Lung (tissue), 12 donors: Measurements from ENCODE around the gene SPTB. TPM values are rescaled to one million over a fixed set of nuclear protein-coding genes. Genes with fewer than 3 reads are reported as not detected.

Experiments used
- ATAC-seq: fragments of 200-7000 bp; cut with Tn5 transposase; one replicate; pipeline ENCODE4 v1.9.1; 2020; ENCODE audit warnings: moderate number of reproducible peaks; ENCODE audit not compliant: insufficient read depth, low FRiP score
- DNase-seq, 3 donors: peaks; one replicate each; pipeline ENCODE4 v3.0.0-alpha.2; 2013 to 2017
- H3K27ac ChIP-seq, 2 donors: one replicate each; pipeline ENCODE4 v1.5.1; 2013; ENCODE audit warnings: mild to moderate bottlenecking in 2 of 2, moderate library complexity in 2 of 2, control low read depth in 1 of 2, inconsistent platforms in 1 of 2, low read depth in 1 of 2, low read length in 1 of 2
- H3K27me3 ChIP-seq, 3 donors: one replicate each; pipeline ENCODE4 v1.5.1; 2013; ENCODE audit warnings: low read length in 2 of 3; ENCODE audit not compliant: control insufficient read depth in 3 of 3, insufficient read depth in 3 of 3
- H3K36me3 ChIP-seq, 4 donors: one replicate each; pipeline ENCODE4 v1.5.1; 2013; ENCODE audit warnings: low read length in 4 of 4, mild to moderate bottlenecking in 1 of 4, moderate library complexity in 1 of 4; ENCODE audit not compliant: control insufficient read depth in 4 of 4, insufficient read depth in 4 of 4
- H3K4me1 ChIP-seq, 5 donors: one replicate each; pipeline ENCODE4 v1.5.1; 2013; ENCODE audit warnings: low read length in 5 of 5, mild to moderate bottlenecking in 2 of 5, moderate library complexity in 1 of 5; ENCODE audit not compliant: control insufficient read depth in 5 of 5, insufficient read depth in 5 of 5
- H3K4me3 ChIP-seq: one replicate; pipeline ENCODE4 v1.5.1; 2013; ENCODE audit warnings: mild to moderate bottlenecking, control low read depth, moderate library complexity
- H3K9ac ChIP-seq, 2 donors: one replicate each; pipeline ENCODE4 v1.5.1; 2013; ENCODE audit warnings: low read length in 2 of 2, control low read depth in 1 of 2; ENCODE audit not compliant: insufficient read depth in 1 of 2
- H3K9me3 ChIP-seq, 4 donors: one replicate each; pipeline ENCODE4 v1.5.1; 2013; ENCODE audit warnings: low read length in 3 of 4, mild to moderate bottlenecking in 1 of 4, moderate library complexity in 1 of 4; ENCODE audit not compliant: control insufficient read depth in 4 of 4, insufficient read depth in 3 of 4
- WGBS, 2 donors: extraction: QIAGEN DNeasy Blood & Tissue Kit; methylation state at CpG; one replicate each; pipeline ENCODE4 v1.1.7; 2013; 5-methylcytosine and 5-hydroxymethylcytosine counted together
- polyA plus RNA-seq, 2 donors: library from polyadenylated mRNA; stranded (reverse); fragments of 200-250 nt; gene quantifications; one replicate each; pipeline ENCODE4 v1.2.1, GENCODE V29; 2013
- total RNA-seq, 2 donors: library from RNA; depleted of rRNA in 1 of 2; stranded (reverse); fragments of >200 nt in 1 of 2; gene quantifications; one replicate each; pipeline ENCODE4 v1.2.1, GENCODE V29; 2014 to 2021
- TF ChIP-seq, protein P1 (sequence below): IDR thresholded peaks from 2 replicates; pipeline ENCODE4 v1.5.1; 2012; ENCODE audit warnings: mild to moderate bottlenecking; ENCODE audit errors: control extremely low read depth, extremely low read depth
- donor health status: control.
- donor health status: control.
- donor health status: Bipolar disorder and iron deficiency.
- donor health status: healthy.
- donor health status: DM: yes; HTN: yes; CAD: no.

The SPTB gene
- total and polyA plus RNA-seq, 4 donors = 1.2 to 11.5 (median 2.1) TPM

GRCh38 chr14:64875350-64875749 lies 4.4 kb downstream of the SPTB start:
- ATAC-seq = no peak
- Histone ChIP-seq H3K4me3 (no peak overlapping the region), H3K9me3 (no peaks in the 10 kb centered on the region), H3K27me3 (peaks cover 0 to 40% (median 33%) of the 10 kb centered on the region in 3 donors), H3K27ac (no peak overlapping the region), H3K4me1 (peaks cover 0 to 10% (median 2%) of the 10 kb centered on the region in 5 donors), H3K36me3 (no peaks in the 10 kb centered on the region), H3K9ac (no peak overlapping the region)
- 62 to 84% methylated on average over 4 of the region's 4 CpGs for WGBS, 2 donors
- TF ChIP-seq, protein P1, sequence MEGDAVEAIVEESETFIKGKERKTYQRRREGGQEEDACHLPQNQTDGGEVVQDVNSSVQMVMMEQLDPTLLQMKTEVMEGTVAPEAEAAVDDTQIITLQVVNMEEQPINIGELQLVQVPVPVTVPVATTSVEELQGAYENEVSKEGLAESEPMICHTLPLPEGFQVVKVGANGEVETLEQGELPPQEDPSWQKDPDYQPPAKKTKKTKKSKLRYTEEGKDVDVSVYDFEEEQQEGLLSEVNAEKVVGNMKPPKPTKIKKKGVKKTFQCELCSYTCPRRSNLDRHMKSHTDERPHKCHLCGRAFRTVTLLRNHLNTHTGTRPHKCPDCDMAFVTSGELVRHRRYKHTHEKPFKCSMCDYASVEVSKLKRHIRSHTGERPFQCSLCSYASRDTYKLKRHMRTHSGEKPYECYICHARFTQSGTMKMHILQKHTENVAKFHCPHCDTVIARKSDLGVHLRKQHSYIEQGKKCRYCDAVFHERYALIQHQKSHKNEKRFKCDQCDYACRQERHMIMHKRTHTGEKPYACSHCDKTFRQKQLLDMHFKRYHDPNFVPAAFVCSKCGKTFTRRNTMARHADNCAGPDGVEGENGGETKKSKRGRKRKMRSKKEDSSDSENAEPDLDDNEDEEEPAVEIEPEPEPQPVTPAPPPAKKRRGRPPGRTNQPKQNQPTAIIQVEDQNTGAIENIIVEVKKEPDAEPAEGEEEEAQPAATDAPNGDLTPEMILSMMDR = no peak
- no peak for DNase-seq

DNA sequence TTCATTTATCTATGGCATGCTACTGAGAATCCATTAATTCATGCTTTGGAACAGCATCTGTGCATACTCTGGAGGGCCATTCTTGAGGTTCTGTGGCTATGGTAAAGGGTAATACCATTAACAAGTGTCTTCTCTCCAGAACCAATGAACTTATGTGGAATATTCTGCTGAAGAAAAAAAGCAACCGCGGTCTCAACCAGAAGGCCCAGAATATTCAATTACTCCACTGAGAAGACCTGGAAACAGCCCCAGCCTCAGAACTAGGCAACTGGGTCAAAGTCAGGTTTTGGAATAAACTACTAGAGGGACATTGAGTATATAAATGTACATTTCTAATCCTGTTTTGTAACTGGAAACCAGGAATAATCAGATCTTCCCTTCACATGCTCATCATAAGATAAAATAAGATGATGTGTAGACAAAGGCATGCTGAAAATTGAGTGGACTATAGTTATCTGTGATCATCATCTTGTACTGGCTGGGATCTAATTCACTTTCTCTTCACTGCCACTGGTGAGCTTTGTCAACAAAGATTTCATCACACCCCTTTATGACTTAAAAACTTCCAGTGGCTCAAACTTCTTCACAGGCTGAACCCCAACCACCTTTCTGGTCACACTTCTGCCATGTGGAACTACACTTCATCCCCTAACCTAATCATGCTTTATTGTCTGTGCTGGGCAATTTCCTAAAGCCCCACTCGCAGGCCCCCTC lies 6.0 kb downstream of the SPTB start:
- H3K27ac ChIP-seq = no peak overlapping the region
- H3K36me3 ChIP-seq = no peaks in the 10 kb centered on the region
- H3K4me1 ChIP-seq = peaks cover 0 to 10% (median 0%) of the 10 kb centered on the region in 5 donors
- TF ChIP-seq, protein P1 = no peak
- ATAC-seq = no peak
- no peak for DNase-seq
- H3K9me3 ChIP-seq = no peaks in the 10 kb centered on the region
- peaks cover 0 to 35% (median 33%) of the 10 kb centered on the region in 3 donors for H3K27me3 ChIP-seq
- WGBS, 2 donors = 63 to 80% methylated on average over 3 of the region's 3 CpGs
- H3K9ac ChIP-seq = no peak overlapping the region
- no peak overlapping the region for H3K4me3 ChIP-seq

DNA sequence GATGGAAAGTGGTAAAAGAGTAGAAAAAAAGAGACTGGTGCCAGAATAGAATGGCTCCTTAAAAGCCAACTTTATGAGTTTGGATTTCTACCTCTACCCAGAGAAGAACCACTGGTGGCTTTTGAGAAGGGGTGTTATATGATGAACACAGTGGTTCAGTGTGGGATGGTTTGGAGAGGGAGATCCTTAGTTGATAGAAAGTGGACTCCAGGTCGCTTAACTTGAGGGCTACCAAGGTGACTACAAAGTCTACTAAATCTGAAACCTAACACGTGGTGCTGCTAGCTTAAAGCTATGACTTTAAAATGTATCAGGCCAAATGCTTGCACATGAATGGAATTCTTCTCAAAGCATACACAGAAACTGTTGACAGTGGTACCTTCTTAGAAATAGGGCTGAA lies 8.4 kb downstream of the SPTB start:
- no peak for DNase-seq
- ATAC-seq = no peak
- 86 to 92% methylated on average over 2 of the region's 2 CpGs for WGBS, 2 donors
- H3K4me1 ChIP-seq = peaks cover 0 to 10% (median 0%) of the 10 kb centered on the region in 5 donors
- no peak overlapping the region for H3K9ac ChIP-seq
- peaks cover 0 to 14% (median 13%) of the 10 kb centered on the region in 3 donors for H3K27me3 ChIP-seq
- H3K27ac ChIP-seq = no peak overlapping the region
- TF ChIP-seq, protein P1 = no peak
- H3K4me3 ChIP-seq = no peak overlapping the region
- H3K36me3 ChIP-seq = no peaks in the 10 kb centered on the region
- H3K9me3 ChIP-seq = no peaks in the 10 kb centered on the region

DNA sequence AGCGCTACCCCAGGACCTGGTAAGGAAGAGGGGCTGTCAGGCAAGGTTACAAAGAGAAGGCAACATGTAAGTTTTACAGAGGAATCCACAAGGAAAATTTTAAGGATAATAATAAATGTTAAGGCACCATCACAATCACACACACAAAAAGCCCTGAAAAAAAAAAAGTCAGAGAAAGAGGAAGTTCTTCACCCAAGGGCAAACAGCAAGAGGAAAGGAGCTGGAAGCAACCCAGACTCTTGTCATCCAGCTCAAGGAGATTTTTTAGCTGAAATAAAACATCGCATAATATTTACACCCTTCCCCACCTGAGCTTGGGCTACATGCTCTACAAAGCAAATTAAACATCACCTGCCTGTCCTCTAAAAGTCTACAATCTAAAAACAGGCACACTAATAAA lies 9.5 kb downstream of the SPTB start:
- Histone ChIP-seq H3K4me3 (no peak overlapping the region), H3K9ac (no peak overlapping the region), H3K27ac (no peak overlapping the region), H3K27me3 (peaks cover 0 to 10% (median 8%) of the 10 kb centered on the region in 3 donors), H3K9me3 (no peaks in the 10 kb centered on the region), H3K36me3 (no peaks in the 10 kb centered on the region), H3K4me1 (peaks cover 0 to 10% (median 0%) of the 10 kb centered on the region in 5 donors)
- ATAC-seq = no peak
- 39 to 43% methylated on average over 2 of the region's 2 CpGs for WGBS, 2 donors
- TF ChIP-seq, protein P1 = no peak
- DNase-seq = peak in 1 of 3 donors; percentile 6
